Measurements from ENCODE around the gene ZC3H14.

ZC3H14 gene

GRCh38 chr14:88562831-88563686, at the start of gene ZC3H14:
ZC3H14 (plus strand) TSS chr14:88563037; CDS start chr14:88563134, 97 bp downstream.
- Histone ChIP-seq H3K4me1 (ENCODE audit: insufficient read depth, poor library complexity, severe bottlenecking) (peaks cover 10% of the 10 kb centered on the region), H3K36me3 (ENCODE audit: low read depth) (peaks cover 33% of the 10 kb centered on the region), H3K27me3 (ENCODE audit: insufficient read depth, poor library complexity, severe bottlenecking) (no peaks in the 10 kb centered on the region), H3K27ac (ENCODE audit: poor library complexity, severe bottlenecking) (peak within 1 kb of the TSS; percentile 56), H3K9me3 (ENCODE audit: severe bottlenecking) (no peaks in the 10 kb centered on the region), H3K4me3 (ENCODE audit: severe bottlenecking) (peak within 1 kb of the TSS; percentile 94)
- ATAC-seq (ENCODE audit: low read depth), result peak; percentile 92
- DNase-seq (ENCODE audit: low spot score), result peak; percentile 89
- peak; percentile 22 for TF ChIP-seq CTCF (IDR thresholded peaks at IDR 0.05; ENCODE audit: poor library complexity, severe bottlenecking)

- no peaks in the 10 kb centered on the region for H3K27me3 ChIP-seq (ENCODE audit: insufficient read depth, poor library complexity, severe bottlenecking)
- H3K36me3 ChIP-seq (ENCODE audit: low read depth), result peaks cover 6% of the 10 kb centered on the region
- no peaks in the 10 kb centered on the region for H3K9me3 ChIP-seq (ENCODE audit: severe bottlenecking)
- ATAC-seq (ENCODE audit: low read depth) (no peak), DNase-seq (ENCODE audit: low spot score) (no peak)
- no peak overlapping the region for H3K4me3 ChIP-seq (ENCODE audit: severe bottlenecking)
- no peak overlapping the region for H3K27ac ChIP-seq (ENCODE audit: poor library complexity, severe bottlenecking)
- H3K4me1 ChIP-seq (ENCODE audit: insufficient read depth, poor library complexity, severe bottlenecking), result peaks cover 8% of the 10 kb centered on the region
- no peak for TF ChIP-seq CTCF (IDR thresholded peaks at IDR 0.05; ENCODE audit: poor library complexity, severe bottlenecking)
These were observed 47.2 kb upstream of the ZC3H14 start for GRCh38 chr14:88515499-88516221.

GRCh38 chr14:88516861-88517357, 45.9 kb upstream of the ZC3H14 start:
- Histone ChIP-seq H3K9me3 (ENCODE audit: severe bottlenecking) (no peaks in the 10 kb centered on the region), H3K4me3 (ENCODE audit: severe bottlenecking) (no peak overlapping the region), H3K36me3 (ENCODE audit: low read depth) (peaks cover 6% of the 10 kb centered on the region), H3K27ac (ENCODE audit: poor library complexity, severe bottlenecking) (no peak overlapping the region), H3K4me1 (ENCODE audit: insufficient read depth, poor library complexity, severe bottlenecking) (peaks cover 12% of the 10 kb centered on the region), H3K27me3 (ENCODE audit: insufficient read depth, poor library complexity, severe bottlenecking) (no peaks in the 10 kb centered on the region)
- ATAC-seq (ENCODE audit: low read depth) (no peak), DNase-seq (ENCODE audit: low spot score) (no peak)
- TF ChIP-seq CTCF (IDR thresholded peaks at IDR 0.05; ENCODE audit: poor library complexity, severe bottlenecking), result no peak

GRCh38 chr14:88518592-88519512, 44.0 kb upstream of the ZC3H14 start:
- Histone ChIP-seq H3K27me3 (ENCODE audit: insufficient read depth, poor library complexity, severe bottlenecking) (no peaks in the 10 kb centered on the region), H3K9me3 (ENCODE audit: severe bottlenecking) (no peaks in the 10 kb centered on the region), H3K36me3 (ENCODE audit: low read depth) (peaks cover 4% of the 10 kb centered on the region), H3K27ac (ENCODE audit: poor library complexity, severe bottlenecking) (no peak overlapping the region), H3K4me1 (ENCODE audit: insufficient read depth, poor library complexity, severe bottlenecking) (peaks cover 13% of the 10 kb centered on the region), H3K4me3 (ENCODE audit: severe bottlenecking) (no peak overlapping the region)
- ATAC-seq (ENCODE audit: low read depth), result peak; percentile 63
- DNase-seq (ENCODE audit: low spot score), result no peak
- TF ChIP-seq CTCF (IDR thresholded peaks at IDR 0.05; ENCODE audit: poor library complexity, severe bottlenecking), result no peak

Measured in RWPE2 (cell line).